WTC11 (cell line): Measurements from ENCODE around the gene PLXNB2.

Experiments used
- CBFB ChIP-seq: sonication (generic); formaldehyde crosslinking; IDR thresholded peaks from 2 replicates; pipeline ENCODE4 v1.8.1; 2022; ENCODE audit warnings: mild to moderate bottlenecking, low read depth, missing genetic modification reagents
- ELF4 ChIP-seq: sonication (generic); formaldehyde crosslinking; IDR thresholded peaks from 2 replicates; pipeline ENCODE4 v1.8.1; 2022; ENCODE audit warnings: low read depth, mild to moderate bottlenecking, moderate library complexity, missing genetic modification reagents
- ETV6 ChIP-seq: sonication (generic); formaldehyde crosslinking; IDR thresholded peaks from 2 replicates; pipeline ENCODE4 v1.8.1; 2022; ENCODE audit warnings: mild to moderate bottlenecking, missing genetic modification reagents
- IRF2 ChIP-seq: sonication (generic); formaldehyde crosslinking; IDR thresholded peaks from 2 replicates; pipeline ENCODE4 v1.8.0; 2022; ENCODE audit warnings: low read depth, missing genetic modification reagents, borderline replicate concordance
- NFYB ChIP-seq: sonication (generic); formaldehyde crosslinking; conservative IDR thresholded peaks from 2 replicates; pipeline ENCODE4 v1.8.0; 2022; ENCODE audit warnings: low read depth, missing genetic modification reagents
- PRRX2 ChIP-seq: fragments of 250-450 bp; sonication (Bioruptor Pico); IDR thresholded peaks from 2 replicates; pipeline ENCODE4 v1.8.0; 2021; ENCODE audit warnings: mild to moderate bottlenecking
- RELA ChIP-seq: sonication (generic); formaldehyde crosslinking; IDR thresholded peaks from 2 replicates; pipeline ENCODE4 v1.8.1; 2022; ENCODE audit warnings: missing genetic modification reagents, mild to moderate bottlenecking, borderline replicate concordance
- RORB ChIP-seq: fragments of 250-450 bp; sonication (Bioruptor Pico); IDR thresholded peaks from 2 replicates; pipeline ENCODE4 v1.9.0; 2021; ENCODE audit warnings: mild to moderate bottlenecking
- SP1 ChIP-seq: sonication (generic); formaldehyde crosslinking; conservative IDR thresholded peaks from 2 replicates; pipeline ENCODE4 v1.8.1; 2022; ENCODE audit warnings: missing genetic modification reagents
- TF ChIP-seq, protein P1 (sequence below): fragments of 200-600 bp; IDR thresholded peaks from 2 replicates; pipeline ENCODE4 v1.8.0; 2022; ENCODE audit warnings: antibody characterized with exemption
- TF ChIP-seq, protein P2 (sequence below): sonication (generic); formaldehyde crosslinking; IDR thresholded peaks from 2 replicates; pipeline ENCODE4 v1.8.1; 2023; ENCODE audit warnings: mild to moderate bottlenecking, missing genetic modification reagents, moderate library complexity

DNA sequence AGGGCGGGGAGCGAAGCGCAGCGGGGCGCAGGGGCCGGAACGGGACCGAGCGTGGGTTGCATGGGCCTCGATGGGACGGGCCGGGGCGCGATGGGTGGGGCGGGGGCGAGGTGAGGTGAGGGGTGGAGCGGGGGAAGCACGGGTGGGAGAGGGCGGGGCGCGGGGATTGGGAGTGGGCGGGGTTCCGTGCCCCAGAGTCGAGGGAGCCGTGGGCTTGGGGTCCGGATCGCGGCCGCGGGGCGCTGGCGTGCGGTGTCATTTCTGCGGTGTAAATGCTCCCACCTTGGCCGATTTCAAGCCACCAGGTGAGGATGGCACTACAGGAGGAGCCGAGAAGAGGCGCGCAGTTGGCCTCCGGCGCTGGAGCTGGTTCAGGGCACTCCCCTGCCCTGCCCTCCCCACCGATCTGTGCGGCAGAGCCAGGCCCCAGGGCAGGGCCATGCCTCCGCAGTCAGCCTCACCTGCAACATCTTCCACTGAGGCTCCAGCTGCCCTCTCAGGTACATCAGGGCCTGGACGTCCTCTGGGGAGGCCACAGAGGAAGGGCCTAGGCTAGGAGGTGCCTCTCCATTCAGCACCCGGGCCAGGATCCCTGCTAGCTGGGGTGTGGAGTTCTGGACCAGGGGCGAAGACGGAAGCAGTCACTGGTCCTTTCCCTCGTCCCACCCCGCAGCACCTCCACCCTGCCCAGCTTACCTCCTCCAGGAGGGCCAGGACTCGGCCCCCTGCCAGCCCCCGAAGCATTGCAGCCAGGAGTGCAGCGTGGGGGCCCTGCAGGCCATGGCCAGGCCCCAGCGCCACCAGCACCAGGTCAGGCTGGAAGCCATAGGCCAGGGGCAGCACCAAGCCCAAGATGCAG lies 62.0 kb downstream of the PLXNB2 start:
- TF ChIP-seq, protein P1, sequence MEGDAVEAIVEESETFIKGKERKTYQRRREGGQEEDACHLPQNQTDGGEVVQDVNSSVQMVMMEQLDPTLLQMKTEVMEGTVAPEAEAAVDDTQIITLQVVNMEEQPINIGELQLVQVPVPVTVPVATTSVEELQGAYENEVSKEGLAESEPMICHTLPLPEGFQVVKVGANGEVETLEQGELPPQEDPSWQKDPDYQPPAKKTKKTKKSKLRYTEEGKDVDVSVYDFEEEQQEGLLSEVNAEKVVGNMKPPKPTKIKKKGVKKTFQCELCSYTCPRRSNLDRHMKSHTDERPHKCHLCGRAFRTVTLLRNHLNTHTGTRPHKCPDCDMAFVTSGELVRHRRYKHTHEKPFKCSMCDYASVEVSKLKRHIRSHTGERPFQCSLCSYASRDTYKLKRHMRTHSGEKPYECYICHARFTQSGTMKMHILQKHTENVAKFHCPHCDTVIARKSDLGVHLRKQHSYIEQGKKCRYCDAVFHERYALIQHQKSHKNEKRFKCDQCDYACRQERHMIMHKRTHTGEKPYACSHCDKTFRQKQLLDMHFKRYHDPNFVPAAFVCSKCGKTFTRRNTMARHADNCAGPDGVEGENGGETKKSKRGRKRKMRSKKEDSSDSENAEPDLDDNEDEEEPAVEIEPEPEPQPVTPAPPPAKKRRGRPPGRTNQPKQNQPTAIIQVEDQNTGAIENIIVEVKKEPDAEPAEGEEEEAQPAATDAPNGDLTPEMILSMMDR: no peak
- TF ChIP-seq, protein P2, sequence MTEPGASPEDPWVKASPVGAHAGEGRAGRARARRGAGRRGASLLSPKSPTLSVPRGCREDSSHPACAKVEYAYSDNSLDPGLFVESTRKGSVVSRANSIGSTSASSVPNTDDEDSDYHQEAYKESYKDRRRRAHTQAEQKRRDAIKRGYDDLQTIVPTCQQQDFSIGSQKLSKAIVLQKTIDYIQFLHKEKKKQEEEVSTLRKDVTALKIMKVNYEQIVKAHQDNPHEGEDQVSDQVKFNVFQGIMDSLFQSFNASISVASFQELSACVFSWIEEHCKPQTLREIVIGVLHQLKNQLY (CRISPR knock-in tag): no peak
- TF ChIP-seq RELA (CRISPR knock-in tag) (no peak), PRRX2 (CRISPR knock-in tag) (no peak), ELF4 (no peak), IRF2 (CRISPR knock-in tag) (no peak), RORB (CRISPR knock-in tag) (no peak), NFYB (no peak), CBFB (CRISPR knock-in tag) (no peak), SP1 (no peak), ETV6 (CRISPR knock-in tag) (no peak; the same call in 1 of the 2 replicates)
